Measurements from ENCODE around the gene INF2.
"Not testable (repeated sequence)": the region's sequence is repeated elsewhere in the genome, so short reads cannot be mapped to it uniquely, and the experiment has no call there.

Gene INF2

GRCh38 chr14:104726600-104727451 is 37.4 kb downstream of the INF2 start:
- no peak for TF ChIP-seq ZNF274 (IDR thresholded peaks at IDR 0.05; ENCODE audit: low read depth, low read length)

GRCh38 chr14:104728631-104729030 is 39.2 kb downstream of the INF2 start:
- no peak for TF ChIP-seq ZNF274 (IDR thresholded peaks at IDR 0.05; ENCODE audit: low read depth, low read length)
- H3K4me3 ChIP-seq (ENCODE audit: low read length) = no peak overlapping the region

More at GRCh38 chr14:104726600-104727451, 37.4 kb downstream of the INF2 start:
- H3K4me3 ChIP-seq (ENCODE audit: low read length) = no peak overlapping the region

GRCh38 chr14:104729176-104729834 is 39.9 kb downstream of the INF2 start:
- not testable (repeated sequence) for H3K4me3 ChIP-seq (ENCODE audit: low read length)

- no peak for TF ChIP-seq ZNF274 (IDR thresholded peaks at IDR 0.05; ENCODE audit: low read depth, low read length)
- H3K4me3 ChIP-seq (ENCODE audit: low read length) = no peak overlapping the region
These were observed 40.4 kb downstream of the INF2 start for GRCh38 chr14:104729835-104730181.

- H3K4me3 ChIP-seq (ENCODE audit: low read length) = no peak overlapping the region
- no peak for TF ChIP-seq ZNF274 (IDR thresholded peaks at IDR 0.05; ENCODE audit: low read depth, low read length)
These were observed 41.1 kb downstream of the INF2 start for GRCh38 chr14:104730487-104730886.

- TF ChIP-seq ZNF274 (IDR thresholded peaks at IDR 0.05; ENCODE audit: low read depth, low read length) = no peak
- H3K4me3 ChIP-seq (ENCODE audit: low read length) = no peak overlapping the region
These were observed 42.2 kb downstream of the INF2 start for GRCh38 chr14:104731320-104732294.

DNA sequence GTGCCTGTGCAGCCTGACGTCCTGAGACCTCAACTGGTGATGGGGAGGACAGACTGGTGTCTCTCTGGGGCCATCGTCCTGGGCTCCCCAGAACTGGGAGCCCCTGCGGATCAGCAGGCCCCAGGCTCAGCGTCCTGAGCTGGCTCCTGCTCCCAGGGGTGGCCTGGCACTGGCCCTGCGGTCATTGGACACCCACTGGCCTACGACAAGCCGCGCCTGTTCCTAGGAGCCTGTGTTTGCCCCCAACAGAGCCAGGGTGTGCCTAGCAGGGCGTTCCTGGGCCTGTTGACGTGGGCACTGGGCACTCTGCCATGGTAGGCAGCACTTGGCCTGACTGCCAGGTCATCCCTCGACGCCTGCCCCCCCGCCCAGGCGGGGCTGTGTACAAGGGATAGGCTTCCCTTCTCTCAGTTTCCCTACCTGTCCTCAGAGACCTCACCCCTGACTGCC is 43.0 kb downstream of the INF2 start:
- no peak for TF ChIP-seq ZNF274 (IDR thresholded peaks at IDR 0.05; ENCODE audit: low read depth, low read length)

DNA sequence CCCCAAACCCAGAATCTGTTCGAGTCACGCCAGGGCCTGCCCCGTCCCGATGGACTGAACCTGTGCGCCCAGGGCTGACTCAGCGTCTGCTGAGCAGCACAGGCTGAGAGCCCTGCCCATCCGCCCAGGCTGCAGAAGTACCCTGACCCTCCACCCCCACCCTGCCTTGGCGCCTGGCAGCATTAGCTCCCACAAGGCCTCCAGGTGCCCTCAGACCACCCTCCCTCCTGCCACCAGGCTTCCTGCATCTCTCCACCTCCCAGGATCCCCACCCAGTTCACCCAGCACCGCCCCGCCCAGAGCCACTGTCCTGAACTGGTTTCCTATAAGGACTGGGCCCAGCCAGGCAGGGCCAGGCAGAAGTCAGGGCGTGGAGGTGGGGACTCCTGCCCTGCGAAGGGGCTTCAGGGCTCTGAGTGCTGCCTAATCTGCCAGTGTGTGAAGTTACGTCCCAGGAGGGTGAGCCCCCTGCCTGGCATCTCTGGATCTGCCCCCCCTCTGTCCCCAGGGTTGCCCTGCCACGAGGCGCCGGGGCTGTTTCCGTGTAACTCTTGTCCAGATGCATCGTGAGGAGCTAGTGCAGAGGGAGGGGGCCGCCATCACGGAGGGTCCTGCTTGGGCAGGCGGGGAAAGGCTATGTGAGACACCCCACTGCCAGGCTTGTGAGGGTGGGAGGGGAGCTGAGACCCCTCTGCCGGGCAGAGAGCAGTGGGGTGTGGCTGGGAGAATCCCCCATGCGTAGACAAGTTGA is 43.7 kb downstream of the INF2 start:
- H3K4me3 ChIP-seq (ENCODE audit: low read length) = no peak overlapping the region
- TF ChIP-seq ZNF274 (IDR thresholded peaks at IDR 0.05; ENCODE audit: low read depth, low read length) = no peak

More for the DNA sequence above, 43.0 kb downstream of the INF2 start:
- no peak overlapping the region for H3K4me3 ChIP-seq (ENCODE audit: low read length)

DNA sequence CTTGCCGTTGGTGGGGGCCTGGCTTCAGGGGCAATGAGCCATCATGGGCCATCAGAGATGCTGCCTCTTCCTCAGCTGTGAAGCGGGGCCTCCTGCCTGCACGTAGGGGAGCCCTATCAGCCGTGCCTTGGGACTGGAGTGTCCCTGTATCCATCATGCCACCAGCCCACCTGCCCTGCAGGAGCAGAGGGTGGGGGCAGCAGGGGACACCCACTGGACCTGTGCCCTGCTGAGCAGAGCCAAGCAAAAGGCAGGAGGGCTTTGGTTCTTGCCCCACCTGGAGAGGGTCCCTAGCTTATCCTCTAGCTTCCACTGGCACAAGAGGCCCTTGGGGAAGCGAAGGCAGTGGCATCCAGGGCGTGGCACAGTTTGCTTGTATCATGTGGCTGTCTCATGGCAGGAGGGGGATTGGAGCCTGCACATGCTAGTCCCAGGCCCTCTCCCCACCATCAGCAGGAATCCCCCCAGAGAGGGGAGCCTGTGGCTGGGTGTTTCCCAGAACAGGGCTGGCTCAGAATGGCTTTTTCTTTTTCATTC is 44.7 kb downstream of the INF2 start:
- TF ChIP-seq ZNF274 (IDR thresholded peaks at IDR 0.05; ENCODE audit: low read depth, low read length) = no peak
- H3K4me3 ChIP-seq (ENCODE audit: low read length) = no peak overlapping the region

DNA sequence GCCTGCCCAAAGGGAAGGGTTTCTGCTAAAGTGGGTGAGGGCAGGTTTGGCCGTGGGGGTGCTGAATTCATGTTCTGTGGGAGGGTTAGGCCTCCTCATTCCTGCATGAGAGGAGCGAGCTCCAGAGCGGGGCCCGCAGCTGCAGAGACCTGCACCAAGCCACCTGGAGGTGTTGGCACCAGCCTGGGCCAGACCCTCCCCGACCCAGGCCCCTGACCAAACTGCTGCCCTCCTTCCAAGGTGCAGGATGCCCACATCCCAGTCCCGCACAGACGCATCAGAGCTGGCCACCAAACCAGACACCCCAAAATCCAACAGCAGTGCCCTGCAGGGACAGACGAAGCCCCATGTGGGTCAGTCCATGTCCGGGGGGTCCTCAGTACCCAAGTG is 45.2 kb downstream of the INF2 start:
- no peak overlapping the region for H3K4me3 ChIP-seq (ENCODE audit: low read length)
- no peak for TF ChIP-seq ZNF274 (IDR thresholded peaks at IDR 0.05; ENCODE audit: low read depth, low read length)

DNA sequence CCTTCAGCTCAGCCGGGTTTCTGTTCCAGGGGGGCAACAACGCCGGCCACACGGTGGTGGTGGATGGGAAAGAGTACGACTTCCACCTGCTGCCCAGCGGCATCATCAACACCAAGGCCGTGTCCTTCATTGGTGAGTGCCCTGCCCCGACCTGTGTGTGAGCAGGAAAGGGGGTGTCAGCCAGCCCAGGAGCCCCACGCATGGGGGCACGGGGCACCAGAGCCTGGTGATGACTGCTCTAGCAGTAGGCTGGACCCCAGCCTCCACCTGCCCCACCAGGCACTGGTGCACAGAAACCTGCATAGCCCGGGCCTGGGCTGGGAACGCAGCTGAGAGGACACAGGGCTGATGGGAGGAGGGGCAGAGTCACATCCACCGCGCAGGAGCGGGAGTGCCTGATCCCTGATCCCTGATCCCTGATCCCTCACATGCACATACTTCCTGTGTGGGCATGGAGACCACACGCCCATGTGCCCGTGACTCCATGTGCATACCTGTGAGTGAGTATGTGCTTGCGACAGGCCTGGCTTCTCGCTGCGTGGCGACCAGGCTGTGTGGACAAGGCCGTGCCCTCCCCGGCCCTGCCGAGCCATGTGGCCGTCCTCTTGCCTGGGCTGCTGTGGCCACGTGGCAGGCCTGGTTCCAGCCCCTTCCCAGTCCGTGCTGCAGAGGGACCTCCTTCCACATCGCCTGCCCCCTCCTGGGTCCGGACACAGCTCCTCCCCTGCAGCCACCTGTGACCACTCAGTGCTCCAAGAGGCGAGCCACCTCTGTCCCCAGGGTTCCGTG is 45.8 kb downstream of the INF2 start:
- no peak overlapping the region for H3K4me3 ChIP-seq (ENCODE audit: low read length)
- no peak for TF ChIP-seq ZNF274 (IDR thresholded peaks at IDR 0.05; ENCODE audit: low read depth, low read length)

GRCh38 chr14:104735830-104736642 is 46.6 kb downstream of the INF2 start:
- TF ChIP-seq ZNF274 (IDR thresholded peaks at IDR 0.05; ENCODE audit: low read depth, low read length) = no peak
- H3K4me3 ChIP-seq (ENCODE audit: low read length) = no peak overlapping the region
